NCI-H460 (cell line): Measurements from ENCODE around the gene STARD13. TPM values are rescaled to one million over a fixed set of nuclear protein-coding genes. Genes with fewer than 3 reads are reported as not detected.

Source experiments
- DNase-seq: peaks from one replicate; pipeline ENCODE4 v3.0.0-alpha.2; 2016; ENCODE audit warnings: low read depth; ENCODE audit errors: extremely low read depth
- polyA plus RNA-seq: library from polyadenylated mRNA; depleted of rRNA; stranded (reverse); fragments of >200 nt; gene quantifications from 2 replicates; pipeline ENCODE4 v1.2.3, GENCODE V29; 2014; cell fraction: nucleus; rRNA removed
- total RNA-seq: library from RNA; depleted of rRNA; stranded (reverse); fragments of >200 nt; shearing (Covaris generic); gene quantifications from 2 replicates; pipeline ENCODE4 v1.2.3, GENCODE V29; 2014; rRNA removed

Gene STARD13, protein sequence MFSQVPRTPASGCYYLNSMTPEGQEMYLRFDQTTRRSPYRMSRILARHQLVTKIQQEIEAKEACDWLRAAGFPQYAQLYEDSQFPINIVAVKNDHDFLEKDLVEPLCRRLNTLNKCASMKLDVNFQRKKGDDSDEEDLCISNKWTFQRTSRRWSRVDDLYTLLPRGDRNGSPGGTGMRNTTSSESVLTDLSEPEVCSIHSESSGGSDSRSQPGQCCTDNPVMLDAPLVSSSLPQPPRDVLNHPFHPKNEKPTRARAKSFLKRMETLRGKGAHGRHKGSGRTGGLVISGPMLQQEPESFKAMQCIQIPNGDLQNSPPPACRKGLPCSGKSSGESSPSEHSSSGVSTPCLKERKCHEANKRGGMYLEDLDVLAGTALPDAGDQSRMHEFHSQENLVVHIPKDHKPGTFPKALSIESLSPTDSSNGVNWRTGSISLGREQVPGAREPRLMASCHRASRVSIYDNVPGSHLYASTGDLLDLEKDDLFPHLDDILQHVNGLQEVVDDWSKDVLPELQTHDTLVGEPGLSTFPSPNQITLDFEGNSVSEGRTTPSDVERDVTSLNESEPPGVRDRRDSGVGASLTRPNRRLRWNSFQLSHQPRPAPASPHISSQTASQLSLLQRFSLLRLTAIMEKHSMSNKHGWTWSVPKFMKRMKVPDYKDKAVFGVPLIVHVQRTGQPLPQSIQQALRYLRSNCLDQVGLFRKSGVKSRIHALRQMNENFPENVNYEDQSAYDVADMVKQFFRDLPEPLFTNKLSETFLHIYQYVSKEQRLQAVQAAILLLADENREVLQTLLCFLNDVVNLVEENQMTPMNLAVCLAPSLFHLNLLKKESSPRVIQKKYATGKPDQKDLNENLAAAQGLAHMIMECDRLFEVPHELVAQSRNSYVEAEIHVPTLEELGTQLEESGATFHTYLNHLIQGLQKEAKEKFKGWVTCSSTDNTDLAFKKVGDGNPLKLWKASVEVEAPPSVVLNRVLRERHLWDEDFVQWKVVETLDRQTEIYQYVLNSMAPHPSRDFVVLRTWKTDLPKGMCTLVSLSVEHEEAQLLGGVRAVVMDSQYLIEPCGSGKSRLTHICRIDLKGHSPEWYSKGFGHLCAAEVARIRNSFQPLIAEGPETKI
- 2.5 and 3.8 TPM in 2 replicates for total RNA-seq
- 1.0 and 1.9 TPM in 2 replicates for polyA plus RNA-seq

DNA sequence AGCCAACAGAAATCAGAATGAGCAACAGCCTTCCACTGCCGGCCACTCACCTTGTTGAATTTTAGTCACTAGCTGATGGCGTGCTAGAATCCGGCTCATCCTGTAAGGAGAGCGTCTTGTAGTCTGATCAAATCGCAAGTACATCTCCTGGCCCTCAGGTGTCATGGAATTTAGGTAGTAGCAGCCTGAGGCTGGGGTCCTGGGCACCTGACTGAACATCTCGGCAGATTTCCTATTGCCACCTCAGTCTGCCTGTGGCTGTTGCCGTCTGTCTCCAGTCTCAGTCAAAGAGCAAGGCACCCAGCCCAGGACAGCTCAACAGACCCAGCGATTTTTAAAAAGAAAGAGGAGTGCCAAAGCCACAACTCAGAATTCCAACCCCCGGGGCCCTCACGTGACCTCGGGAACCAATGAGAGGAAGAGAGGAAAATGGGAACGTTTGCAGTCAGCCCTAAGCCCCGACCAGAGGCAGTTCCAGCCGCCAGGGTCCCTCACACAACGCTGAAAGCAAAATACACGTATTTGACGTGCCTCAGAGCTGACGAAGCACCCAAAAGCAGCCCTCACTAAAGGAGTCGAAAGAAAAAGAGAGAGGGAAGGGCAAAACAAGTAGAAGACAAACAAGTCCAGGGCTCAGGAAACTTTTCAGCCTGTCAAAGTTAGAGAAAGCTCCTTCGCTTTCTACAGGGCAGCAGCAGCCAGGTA, at the start of gene STARD13:
Gene STARD13, minus strand, starts transcription at position 336 of the 705 bp plus-strand sequence. Its CDS starts 117 bp downstream, at position 219.
- DNase-seq: peak; percentile 81

DNA sequence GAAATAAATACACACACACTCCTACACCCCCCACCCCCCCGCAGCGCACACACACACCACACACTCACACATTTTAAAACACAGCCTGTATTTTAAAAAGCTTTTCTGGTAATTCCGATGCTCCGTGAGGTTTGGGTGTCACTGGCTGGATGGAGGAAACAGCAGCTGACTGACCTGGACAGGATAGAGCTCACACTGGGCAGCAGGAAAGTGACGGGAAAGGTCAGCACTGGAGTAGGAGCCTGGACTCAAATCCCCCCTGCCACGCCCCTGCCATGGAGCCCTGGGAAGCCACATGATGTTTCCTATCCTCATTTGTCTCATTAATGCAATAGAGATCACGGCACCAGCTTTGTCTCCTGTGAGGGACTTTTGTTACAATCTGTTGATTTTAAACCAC, 49.3 kb upstream of the STARD13 start:
- DNase-seq: no peak

DNA sequence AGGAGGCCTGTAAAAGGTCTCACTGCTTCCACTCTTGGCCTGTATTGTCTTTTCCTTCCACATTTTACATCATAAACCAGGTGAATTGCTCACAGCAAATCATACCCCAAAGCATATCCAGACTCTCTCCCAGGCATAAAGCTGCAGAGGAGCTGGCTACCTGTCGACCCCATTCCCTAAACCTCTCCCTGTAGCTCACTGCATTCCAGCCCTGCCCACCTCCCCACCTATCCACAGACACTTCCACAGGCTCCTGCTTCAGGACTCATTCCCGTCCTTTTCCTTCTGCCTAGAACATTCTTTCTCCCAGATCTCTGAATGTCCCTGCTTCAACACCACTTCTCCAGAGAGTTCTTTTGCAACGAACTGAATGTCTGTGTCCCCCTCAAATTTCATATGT, 46.4 kb upstream of the STARD13 start:
- no peak for DNase-seq

DNA sequence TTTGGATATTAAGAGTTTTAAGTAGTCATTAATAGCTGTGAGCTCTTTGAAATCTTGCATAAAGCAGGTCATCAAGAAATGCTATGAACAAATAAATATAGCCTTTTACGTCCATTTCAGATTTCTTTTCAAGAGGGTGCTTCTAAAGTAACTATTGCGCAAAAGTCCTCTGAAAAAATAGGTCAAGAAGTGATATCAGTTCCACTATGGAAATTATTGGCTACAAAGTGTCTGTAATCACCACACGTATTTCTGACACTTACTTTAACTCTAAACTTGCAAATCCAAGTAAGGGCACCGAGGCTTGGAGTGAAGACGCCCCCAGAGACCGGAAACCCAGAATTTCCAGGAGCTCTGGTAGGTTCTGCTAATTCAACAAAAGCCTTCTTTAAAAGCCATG, 44.9 kb upstream of the STARD13 start:
- no peak for DNase-seq

DNA sequence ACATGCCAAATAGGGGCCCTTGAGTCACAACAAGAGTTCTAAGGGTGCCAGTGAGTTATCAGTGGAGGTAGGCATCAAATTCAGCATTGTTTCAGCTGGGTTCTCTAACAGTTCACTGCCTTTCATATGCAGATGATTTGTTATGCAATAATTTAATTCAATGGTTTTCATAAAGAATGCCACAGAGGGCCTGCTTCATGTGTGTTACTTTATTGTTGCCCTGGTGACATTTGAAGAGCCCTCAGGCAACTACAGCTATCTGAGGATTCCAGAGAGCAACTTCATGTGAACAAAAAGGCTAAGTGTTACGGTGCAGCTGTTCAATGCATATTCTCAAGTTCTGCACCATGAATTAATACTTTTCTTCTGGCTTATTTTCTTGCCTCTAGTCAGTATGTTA, 43.1 kb upstream of the STARD13 start:
- DNase-seq: no peak

DNA sequence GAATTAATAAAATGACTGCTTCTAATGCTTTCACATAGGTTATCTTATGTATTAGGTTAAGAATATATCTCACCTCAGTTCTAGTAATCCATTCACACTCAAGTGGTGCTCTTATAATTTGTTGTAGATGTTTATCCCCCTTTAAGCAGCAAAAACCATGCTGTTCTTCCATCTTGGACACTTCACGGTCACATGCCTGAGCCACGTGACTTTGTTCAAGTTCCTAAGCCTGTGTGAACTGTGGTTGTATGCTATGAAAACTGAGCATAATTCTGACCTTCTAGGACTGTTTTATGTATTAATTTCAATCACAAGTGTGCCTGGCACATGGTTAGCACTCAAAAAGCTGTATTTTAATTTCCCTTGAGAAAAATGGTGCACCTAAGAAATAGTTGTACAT, 41.2 kb upstream of the STARD13 start:
- DNase-seq: no peak

DNA sequence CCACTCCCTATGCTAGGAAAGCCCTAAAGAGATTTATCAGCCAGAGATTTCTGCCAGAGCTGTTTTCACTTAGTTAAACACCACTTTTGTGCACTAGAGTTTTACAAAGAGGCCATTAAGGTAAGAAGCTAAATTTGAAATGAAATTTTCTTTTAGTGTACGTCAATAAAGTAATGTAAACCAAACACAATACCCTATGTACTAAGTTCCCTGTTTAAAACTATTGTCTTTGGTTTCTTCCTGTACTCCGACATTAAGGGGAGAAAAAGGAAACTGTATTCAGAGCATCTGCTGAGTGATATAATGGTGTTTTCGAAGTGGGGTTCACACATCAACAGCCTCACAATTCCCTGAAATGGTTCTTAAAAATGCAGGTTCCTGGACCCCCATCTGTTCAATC, 40.7 kb upstream of the STARD13 start:
- no peak for DNase-seq

DNA sequence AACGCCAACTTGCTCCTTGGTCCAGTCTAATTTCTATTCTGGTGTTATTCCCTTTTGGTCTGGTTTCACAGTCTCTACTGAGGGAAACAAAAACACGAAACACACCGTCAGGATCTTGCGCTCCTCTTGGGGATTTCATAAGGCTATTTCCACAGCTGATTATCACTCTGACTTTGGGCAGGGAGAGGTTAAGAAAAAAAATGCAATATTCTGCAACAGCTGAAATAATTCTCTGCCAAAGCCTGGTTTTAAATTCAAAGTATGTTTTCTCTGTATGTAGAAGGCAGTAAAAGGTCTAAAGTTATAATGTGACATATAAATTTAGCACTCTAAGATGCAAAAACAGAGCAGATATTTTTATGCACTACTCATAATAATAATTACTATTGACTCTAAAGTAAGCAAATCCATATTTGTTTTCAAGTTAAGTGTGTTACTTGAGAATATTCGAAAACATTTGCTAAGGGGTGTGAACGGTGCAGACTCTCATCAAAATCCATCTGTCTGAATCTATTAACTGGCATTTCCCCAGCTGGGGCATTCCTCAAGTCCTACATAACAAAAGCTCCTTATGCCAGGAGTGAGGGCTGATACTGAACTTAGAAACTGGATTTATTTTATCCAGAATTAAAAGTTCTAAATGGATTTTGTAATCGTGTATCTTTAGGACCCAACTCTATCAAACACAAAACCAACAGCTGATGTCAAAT, 38.4 kb upstream of the STARD13 start:
- DNase-seq: no peak

DNA sequence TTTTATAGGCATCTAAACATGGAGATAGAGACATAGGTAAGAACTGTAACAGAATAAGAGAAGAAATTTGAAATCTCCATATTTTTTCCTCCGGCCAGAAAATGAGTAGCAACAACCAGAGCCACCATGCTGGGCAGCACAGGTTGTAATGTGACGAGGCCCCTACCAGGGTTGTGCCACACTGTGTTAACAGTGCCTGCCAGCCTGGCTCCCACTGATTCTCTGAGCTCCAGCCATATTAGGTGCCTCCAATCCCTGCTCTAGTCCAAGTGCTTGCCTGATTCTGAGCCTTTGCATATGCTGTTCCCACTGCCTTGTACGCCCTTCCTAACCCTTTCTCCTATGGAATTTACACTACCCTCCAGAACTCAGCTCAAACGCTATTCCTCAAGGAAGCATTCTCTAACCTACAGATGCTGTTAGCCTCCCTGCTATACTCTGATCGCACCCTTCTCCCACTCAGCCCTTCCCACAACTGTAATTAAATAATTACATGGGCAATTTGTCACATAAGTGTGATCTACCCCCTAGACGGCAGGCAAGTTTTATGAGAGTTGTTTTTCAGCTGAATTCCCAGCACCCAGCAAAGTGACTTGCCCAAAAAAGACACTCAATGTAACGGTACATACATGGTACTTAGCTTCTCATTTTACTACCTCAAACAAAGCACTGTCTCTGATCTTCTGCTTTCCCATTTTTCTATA, 37.6 kb upstream of the STARD13 start:
- DNase-seq: no peak

DNA sequence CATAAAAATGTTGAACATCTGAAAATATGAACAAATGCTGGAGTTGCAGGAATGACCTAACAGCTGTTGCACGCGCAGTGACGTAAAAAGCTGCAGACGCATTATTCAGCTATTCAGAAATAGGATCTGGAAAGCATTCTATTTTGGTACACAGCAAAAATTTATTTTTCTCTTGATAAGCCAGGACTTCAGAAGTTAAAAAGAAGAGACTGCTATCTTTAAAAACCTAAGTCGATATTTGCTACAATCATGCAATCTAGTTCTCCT, 36.9 kb upstream of the STARD13 start:
- no peak for DNase-seq

DNA sequence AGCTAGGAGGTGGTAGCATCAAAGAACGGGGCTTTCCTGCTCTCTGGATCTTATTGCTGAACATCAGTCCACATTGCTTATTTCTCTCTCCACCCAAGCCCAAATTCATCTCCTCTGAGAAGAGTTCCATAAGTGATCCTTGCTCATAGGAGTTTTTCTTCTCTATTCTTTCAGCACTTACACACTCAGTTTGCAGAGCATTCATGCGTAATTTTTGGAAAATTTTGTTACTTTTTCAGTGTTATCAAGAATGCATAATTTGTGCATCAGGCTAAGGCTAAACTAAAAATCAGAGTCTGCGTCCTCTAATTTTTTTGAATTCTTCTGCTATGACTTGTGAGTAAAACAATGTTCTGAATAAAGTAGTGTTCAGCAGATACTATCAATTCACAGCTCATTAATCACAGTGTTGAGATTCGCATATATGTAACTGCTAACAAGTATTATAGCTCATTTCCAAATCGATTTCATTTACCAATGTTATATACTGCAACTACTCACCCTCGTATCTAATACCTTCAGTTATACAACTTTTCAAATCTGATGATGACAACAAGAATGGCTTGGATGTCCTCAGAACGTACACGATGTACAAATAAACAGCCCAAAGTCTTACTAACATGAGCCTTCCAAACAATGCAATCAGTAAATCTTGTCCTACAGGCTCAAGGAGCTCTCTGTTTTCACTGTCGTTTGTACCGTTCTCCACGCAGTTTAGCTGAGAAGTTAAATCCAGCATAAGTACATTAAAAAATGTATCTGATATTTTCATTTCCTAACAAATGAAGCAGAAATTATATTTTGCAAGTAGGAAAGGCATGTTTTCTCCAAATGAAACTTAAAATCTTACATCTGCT, 36.4 kb upstream of the STARD13 start:
- no peak for DNase-seq

DNA sequence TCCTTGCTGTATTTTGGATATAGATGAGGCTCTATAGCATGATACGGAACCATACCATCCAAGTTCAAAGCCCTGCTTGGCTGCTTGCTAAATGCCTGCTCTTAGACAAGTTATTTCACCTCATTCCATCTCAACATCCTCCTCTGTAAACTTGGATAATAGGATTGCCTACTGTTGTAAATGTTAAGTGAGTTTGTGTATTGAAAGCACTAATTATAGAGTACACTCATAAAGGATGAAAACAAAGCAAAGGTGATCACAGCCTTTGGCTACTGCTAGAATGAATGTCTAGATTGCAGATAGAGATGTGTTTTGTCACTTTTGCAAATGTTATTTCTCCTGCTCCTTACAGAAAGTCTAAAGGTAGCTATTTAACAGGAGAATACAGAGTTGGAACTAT, 34.3 kb upstream of the STARD13 start:
- DNase-seq: no peak

DNA sequence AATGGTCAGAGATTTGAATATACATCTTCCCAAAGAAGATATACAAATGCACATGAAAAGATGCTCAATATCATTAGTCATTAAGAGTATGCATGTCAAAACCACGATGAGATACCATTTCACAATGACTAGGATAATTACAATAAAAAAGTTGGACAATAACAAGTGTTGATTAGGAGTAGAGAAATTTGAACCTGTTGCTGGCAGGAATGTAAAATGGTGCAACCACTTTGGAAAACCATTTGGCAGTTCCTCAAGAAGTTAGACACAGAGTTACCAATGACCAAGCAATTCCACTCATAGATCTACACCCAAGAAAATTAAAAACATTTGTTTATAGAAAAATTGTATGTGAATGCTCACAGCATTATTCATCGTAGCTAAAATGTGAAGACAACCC, 33.2 kb upstream of the STARD13 start:
- DNase-seq: no peak

DNA sequence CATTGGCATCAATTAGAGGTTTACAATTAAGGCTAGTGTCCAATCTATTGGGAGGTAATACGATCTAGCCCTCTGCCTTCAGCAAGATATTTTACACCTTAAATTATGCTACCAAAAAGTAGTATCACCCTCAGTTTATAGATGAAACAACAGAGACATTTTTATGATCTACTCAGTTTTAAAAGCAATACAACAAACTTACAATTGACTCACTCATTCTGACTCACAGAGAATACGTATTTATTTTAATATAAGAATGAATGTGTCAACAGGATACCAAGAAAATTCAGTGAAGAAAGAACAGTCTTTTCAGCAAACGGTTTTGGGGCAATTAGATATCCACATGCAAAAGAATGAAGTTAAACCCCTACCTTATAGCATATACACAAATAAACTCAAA, 32.5 kb upstream of the STARD13 start:
- DNase-seq: no peak

DNA sequence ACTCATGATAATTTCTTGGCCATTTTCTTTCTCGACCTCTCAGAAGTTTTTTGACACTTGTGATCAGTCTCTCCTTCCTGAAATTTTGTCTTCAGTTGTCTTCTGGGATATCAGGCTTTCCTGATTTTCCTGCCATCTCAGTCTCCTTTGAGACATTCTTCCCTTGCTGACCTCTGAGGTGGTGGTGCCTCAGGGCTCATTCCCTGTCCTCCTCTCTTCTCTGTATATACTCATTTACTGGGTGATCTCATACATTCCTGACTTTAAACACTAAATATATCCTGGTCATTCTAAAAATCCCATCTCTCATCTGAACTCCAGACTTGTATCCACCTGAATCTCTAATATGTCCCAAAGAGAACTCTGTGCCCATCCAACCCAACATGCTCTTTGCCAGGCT, 31.3 kb upstream of the STARD13 start:
- no peak for DNase-seq

DNA sequence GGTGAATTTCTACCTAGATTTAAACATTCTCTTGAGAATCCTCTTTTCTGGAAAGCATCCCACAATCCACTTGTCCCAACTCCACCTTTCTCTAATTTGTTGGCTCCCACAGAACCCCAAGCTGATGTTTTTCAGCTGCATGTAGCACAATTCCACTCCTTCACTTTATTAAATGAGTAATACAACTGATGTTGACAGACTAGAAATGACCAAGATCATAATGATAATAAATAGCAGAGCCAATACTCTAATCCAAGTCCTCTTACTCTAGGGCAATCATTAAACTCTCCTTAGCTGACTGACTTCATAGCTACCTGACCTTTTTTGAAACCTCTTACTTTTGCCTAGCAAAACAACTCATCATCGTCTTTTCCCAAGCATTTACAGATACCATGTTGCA, 27.9 kb upstream of the STARD13 start:
- no peak for DNase-seq

DNA sequence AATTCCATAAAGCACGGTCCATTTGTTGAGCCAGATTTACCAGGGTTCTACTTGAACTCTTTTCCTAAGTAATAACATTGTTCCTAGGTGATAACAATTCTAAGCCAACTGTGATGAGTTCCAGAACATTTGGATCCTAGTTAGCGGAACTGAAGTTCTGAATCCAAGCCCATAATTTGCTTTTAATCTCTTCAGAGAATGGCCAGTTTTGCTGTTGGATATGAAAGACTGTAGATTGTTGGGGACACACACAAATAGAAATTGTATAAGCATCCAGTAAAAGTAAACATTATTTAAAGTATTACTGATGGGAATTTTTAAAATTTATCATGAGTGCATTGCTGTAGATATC, 27.3 kb upstream of the STARD13 start:
- no peak for DNase-seq

DNA sequence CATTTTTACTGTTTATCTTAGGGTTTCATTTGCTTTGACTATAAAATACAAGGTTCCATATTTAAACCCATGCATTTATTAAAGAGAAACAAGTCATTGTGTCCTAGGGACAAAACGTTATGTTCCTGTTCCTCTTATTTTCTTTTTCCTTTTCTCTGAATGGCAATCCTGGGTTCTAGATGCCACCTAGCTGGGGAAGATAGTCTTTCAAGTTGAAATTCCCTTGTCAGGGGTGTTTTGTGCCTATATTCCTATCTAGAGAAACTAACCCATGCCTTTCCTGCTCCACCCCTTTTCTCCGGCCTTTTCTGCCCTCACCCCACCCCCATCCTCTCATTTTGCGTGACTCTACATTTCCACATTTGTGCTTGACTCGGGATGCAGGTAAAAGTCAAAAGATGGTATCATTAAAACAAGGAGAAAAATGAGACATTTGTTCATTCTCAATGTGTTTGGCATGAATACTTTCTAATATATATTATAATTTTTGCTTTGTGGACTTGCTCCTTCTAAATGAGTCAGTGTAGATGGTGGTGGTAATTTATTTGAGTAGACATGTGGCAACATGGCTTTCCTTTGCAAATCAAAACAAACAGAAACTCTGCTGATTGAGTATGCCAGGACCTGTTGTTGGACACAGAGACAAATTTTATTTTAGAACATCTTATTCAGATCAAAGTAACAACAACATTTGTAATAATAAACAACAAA, 26.8 kb upstream of the STARD13 start:
- no peak for DNase-seq
